Type B pancreatic cell (in vitro differentiated cells): ENCODE measurements around the gene ZNF579. TPM values are rescaled to one million over a fixed set of nuclear protein-coding genes. Genes with fewer than 3 reads are reported as not detected.

Experiments used
- DNase-seq: peaks from one replicate; pipeline ENCODE4 v3.0.0; 2021; ENCODE audit warnings: mixed read lengths; ENCODE audit not compliant: unreplicated experiment; ENCODE audit errors: extremely low spot score
- H3K27ac Mint-ChIP-seq: 2 replicates; pipeline ENCODE4 v1.8.0; 2021; ENCODE audit warnings: mild to moderate bottlenecking, mixed read lengths
- H3K27me3 Mint-ChIP-seq: 2 replicates; pipeline ENCODE4 v1.8.0; 2021; ENCODE audit warnings: mixed read lengths
- H3K36me3 Mint-ChIP-seq: 2 replicates; pipeline ENCODE4 v1.8.0; 2021; ENCODE audit warnings: mixed read lengths
- H3K4me1 Mint-ChIP-seq: one replicate; pipeline ENCODE4 v1.8.0; 2021; ENCODE audit warnings: mixed read lengths; ENCODE audit not compliant: unreplicated experiment
- H3K4me3 Mint-ChIP-seq: 2 replicates; pipeline ENCODE4 v1.8.0; 2021; ENCODE audit warnings: mild to moderate bottlenecking, mixed read lengths
- H3K9me3 Mint-ChIP-seq: 2 replicates; pipeline ENCODE4 v1.8.0; 2021; ENCODE audit warnings: mixed read lengths
- long read RNA-seq: library from polyadenylated mRNA; unstranded; transcript quantifications from one replicate; pipeline ENCODE4 v2.0.0, GENCODE V29; 2020
- total RNA-seq: library from RNA; stranded (reverse); gene quantifications from 2 replicates; pipeline ENCODE4 v1.2.1, GENCODE V29; 2021; ENCODE audit warnings: low replicate concordance
- TF ChIP-seq, protein P1 (sequence below): fragments of 200-600 bp; sonication (generic); conservative IDR thresholded peaks from 2 replicates; pipeline ENCODE4 v1.5.0; 2021; ENCODE audit warnings: antibody characterized with exemption, mild to moderate bottlenecking

The ZNF579 gene, protein sequence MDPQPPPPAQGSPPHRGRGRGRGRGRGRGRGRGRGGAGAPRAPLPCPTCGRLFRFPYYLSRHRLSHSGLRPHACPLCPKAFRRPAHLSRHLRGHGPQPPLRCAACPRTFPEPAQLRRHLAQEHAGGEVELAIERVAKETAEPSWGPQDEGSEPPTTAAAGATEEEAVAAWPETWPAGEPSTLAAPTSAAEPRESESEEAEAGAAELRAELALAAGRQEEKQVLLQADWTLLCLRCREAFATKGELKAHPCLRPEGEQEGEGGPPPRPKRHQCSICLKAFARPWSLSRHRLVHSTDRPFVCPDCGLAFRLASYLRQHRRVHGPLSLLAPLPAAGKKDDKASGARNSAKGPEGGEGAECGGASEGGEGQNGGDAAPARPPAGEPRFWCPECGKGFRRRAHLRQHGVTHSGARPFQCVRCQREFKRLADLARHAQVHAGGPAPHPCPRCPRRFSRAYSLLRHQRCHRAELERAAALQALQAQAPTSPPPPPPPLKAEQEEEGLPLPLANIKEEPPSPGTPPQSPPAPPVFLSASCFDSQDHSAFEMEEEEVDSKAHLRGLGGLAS
- total RNA-seq: 21.1 and 23.9 TPM in 2 replicates
- long read RNA-seq: 0 reads

DNA sequence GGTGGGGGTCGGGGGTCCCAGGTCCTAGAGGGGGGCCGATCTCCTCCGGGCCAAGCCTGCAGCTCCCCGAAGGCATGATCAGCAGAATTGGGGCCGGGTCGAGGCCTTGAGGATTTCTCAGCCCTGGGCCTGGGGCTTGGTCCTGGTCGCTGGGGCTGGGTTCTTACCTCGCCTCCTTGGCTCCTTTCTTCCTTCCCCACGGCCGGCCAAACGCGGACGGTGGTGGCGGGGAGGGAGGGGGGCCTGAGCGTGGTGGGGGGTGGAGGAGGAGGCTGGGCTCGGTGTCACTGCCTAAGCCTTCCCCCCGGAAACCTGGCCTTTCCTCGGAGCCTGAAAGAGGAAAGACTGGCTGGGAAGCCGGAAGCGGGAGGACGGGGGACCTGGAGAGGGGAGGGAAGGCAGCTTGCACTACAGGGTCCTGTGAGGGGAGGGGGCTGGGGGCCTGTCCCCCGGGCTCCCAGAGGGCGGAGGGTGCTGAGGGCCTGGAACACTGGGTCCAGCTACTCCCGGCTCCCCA is at the start of gene ZNF579:
ZNF579 (minus strand) TSS at position 221 of the 517 bp plus-strand sequence. CDS start 1,209 bp downstream, outside the sequence.
- TF ChIP-seq, protein P1, sequence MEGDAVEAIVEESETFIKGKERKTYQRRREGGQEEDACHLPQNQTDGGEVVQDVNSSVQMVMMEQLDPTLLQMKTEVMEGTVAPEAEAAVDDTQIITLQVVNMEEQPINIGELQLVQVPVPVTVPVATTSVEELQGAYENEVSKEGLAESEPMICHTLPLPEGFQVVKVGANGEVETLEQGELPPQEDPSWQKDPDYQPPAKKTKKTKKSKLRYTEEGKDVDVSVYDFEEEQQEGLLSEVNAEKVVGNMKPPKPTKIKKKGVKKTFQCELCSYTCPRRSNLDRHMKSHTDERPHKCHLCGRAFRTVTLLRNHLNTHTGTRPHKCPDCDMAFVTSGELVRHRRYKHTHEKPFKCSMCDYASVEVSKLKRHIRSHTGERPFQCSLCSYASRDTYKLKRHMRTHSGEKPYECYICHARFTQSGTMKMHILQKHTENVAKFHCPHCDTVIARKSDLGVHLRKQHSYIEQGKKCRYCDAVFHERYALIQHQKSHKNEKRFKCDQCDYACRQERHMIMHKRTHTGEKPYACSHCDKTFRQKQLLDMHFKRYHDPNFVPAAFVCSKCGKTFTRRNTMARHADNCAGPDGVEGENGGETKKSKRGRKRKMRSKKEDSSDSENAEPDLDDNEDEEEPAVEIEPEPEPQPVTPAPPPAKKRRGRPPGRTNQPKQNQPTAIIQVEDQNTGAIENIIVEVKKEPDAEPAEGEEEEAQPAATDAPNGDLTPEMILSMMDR: no peak
- peak within 1 kb of the TSS; percentile 94 for H3K4me3 Mint-ChIP-seq
- peaks cover 28% of the 10 kb centered on the region for H3K4me1 Mint-ChIP-seq
- H3K36me3 Mint-ChIP-seq: peaks cover 12% of the 10 kb centered on the region
- H3K27ac Mint-ChIP-seq: peak within 1 kb of the TSS; percentile 83
- H3K9me3 Mint-ChIP-seq: no peaks in the 10 kb centered on the region
- DNase-seq: peak; percentile 91
- no peaks in the 10 kb centered on the region for H3K27me3 Mint-ChIP-seq

DNA sequence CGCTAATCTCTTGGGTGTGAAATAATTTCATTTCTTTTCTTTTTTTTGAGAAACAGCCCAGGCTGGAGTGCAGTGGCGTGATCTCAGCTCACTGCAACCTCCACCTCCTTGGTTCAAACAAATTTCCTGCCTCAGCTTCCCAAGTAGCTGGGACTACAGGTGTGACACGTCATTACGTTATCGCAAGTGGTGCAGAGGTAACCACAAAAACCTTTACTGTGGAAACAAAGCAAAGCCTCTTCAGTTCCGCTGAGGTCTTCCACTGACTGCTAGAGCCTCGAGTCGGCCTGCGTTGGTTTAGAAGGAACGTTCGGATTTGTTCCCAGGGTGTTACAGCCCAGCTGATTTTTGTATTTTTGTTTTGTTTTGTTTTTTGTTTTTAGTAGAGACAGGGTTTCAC is 45.7 kb upstream of the ZNF579 start:
- Mint-ChIP-seq H3K27me3 (no peaks in the 10 kb centered on the region), H3K4me3 (no peak overlapping the region), H3K9me3 (no peaks in the 10 kb centered on the region), H3K4me1 (peaks cover 14% of the 10 kb centered on the region), H3K27ac (no peak overlapping the region), H3K36me3 (no peaks in the 10 kb centered on the region)
- DNase-seq: no peak
- TF ChIP-seq, protein P1: no peak

GRCh38 chr19:55625004-55625326 is 44.3 kb upstream of the ZNF579 start:
- Mint-ChIP-seq H3K27me3 (no peaks in the 10 kb centered on the region), H3K4me3 (peak overlapping the region; percentile 89), H3K27ac (peak overlapping the region; percentile 96), H3K4me1 (peaks cover 14% of the 10 kb centered on the region), H3K9me3 (no peaks in the 10 kb centered on the region), H3K36me3 (peaks cover 4% of the 10 kb centered on the region)
- DNase-seq: no peak
- TF ChIP-seq, protein P1: no peak

DNA sequence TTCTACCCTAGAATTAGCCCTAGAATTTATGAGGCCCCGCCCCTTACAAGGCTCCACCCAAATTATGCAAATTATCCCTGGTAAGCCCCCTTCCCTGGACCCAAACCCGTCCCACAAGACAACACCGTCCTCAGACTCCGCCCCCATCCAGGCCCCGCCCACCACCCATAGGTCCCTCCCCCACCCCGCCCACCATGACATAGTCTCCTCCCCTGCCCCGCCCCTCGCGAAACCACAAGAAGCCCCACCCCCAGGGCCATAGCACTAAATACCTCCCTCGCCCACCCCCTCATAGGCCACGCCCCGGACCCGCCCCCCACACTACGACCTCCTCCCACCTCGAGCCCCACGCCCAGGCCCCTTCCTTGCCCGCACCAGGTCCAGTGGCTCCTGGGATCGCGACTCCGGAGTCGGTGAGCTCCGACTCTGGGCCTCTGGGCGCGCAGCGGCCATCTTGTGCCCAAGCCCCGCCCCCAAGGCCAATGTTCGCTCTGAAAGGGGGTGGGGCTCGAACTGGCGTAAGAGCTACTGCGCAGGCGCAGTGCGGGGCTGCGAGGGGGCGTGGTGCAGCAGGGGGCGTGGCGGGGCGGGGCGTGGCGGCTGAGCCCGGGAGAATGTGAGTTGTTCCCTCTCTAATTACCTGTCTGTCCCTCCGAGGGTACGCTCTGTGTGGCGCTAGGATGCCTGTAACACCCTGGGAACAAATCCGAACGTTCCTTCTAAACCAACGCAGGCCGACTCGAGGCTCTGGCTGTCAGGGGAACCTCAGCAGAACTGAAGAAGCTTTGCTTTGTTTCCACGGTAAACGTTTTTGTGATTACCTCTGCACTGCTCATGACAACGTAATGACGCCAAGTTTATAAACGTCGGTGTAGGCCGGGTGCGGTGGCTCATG is 43.7 kb upstream of the ZNF579 start, which contains the start of gene ZNF784:
ZNF784 (minus strand) TSS at position 458 of the 895 bp plus-strand sequence; CDS start at position 453, 5 bp downstream.
- H3K27ac Mint-ChIP-seq: peak within 1 kb of the TSS; percentile 96
- H3K4me3 Mint-ChIP-seq: peak within 1 kb of the TSS; percentile 89
- no peaks in the 10 kb centered on the region for H3K27me3 Mint-ChIP-seq
- peaks cover 4% of the 10 kb centered on the region for H3K36me3 Mint-ChIP-seq
- no peaks in the 10 kb centered on the region for H3K9me3 Mint-ChIP-seq
- H3K4me1 Mint-ChIP-seq: peaks cover 14% of the 10 kb centered on the region
- peak; percentile 98 for DNase-seq
- TF ChIP-seq, protein P1: no peak

- TF ChIP-seq, protein P1: no peak
- Mint-ChIP-seq H3K27ac (peak overlapping the region; percentile 96), H3K9me3 (no peaks in the 10 kb centered on the region), H3K36me3 (peaks cover 4% of the 10 kb centered on the region), H3K4me1 (peaks cover 14% of the 10 kb centered on the region), H3K27me3 (no peaks in the 10 kb centered on the region), H3K4me3 (peak overlapping the region; percentile 89)
- no peak for DNase-seq
Measured at GRCh38 chr19:55623561-55623960, 42.9 kb upstream of the ZNF579 start.
